Esophagus squamous epithelium (tissue), 4 donors: ENCODE data around the gene LYAR.

ENCODE experiments used
- POLR2A ChIP-seq, 4 donors: fragments of 450-650 bp; IDR thresholded peaks; one replicate each; pipeline ENCODE4 v1.6.1; 2017; ENCODE audit warnings: antibody characterized with exemption in 4 of 4, mild to moderate bottlenecking in 4 of 4, moderate library complexity in 3 of 4
- TF ChIP-seq, protein P1 (sequence below), 6 experiments: fragments of 450-650 bp in 4 of 6; fragments of 200-600 bp in 2 of 6; sonication (generic) in 2 of 6; IDR thresholded peaks; one replicate each; pipeline ENCODE4 v1.5.1; 2016 to 2019; ENCODE audit warnings: antibody characterized with exemption in 6 of 6, mild to moderate bottlenecking in 4 of 6, moderate library complexity in 4 of 6

DNA sequence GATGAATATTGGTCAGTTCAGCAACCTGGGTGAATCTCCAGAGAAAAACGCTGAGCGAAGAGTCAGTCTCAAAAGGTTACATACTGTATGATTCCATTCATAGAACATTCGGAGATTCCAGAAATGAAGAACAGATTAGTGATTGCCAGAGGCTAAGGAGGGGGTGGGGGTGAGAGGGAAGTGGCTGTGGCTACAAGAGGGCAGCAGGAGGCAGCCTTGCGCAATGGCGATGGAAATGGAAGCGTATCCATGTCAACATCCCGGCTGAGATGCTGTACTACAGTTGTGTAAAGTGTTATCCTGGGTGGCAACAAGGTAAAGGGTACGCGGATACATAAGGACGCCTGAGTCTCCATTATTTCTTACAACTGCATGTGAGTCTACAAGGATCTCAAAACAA is 18.0 kb downstream of the LYAR start:
- TF ChIP-seq, protein P1, sequence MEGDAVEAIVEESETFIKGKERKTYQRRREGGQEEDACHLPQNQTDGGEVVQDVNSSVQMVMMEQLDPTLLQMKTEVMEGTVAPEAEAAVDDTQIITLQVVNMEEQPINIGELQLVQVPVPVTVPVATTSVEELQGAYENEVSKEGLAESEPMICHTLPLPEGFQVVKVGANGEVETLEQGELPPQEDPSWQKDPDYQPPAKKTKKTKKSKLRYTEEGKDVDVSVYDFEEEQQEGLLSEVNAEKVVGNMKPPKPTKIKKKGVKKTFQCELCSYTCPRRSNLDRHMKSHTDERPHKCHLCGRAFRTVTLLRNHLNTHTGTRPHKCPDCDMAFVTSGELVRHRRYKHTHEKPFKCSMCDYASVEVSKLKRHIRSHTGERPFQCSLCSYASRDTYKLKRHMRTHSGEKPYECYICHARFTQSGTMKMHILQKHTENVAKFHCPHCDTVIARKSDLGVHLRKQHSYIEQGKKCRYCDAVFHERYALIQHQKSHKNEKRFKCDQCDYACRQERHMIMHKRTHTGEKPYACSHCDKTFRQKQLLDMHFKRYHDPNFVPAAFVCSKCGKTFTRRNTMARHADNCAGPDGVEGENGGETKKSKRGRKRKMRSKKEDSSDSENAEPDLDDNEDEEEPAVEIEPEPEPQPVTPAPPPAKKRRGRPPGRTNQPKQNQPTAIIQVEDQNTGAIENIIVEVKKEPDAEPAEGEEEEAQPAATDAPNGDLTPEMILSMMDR (IDR thresholded peaks at IDR 0.05): no peak
- TF ChIP-seq POLR2A (IDR thresholded peaks at IDR 0.05): no peak
